ENCODE results near the gene MRFAP1L1.
"Not testable (repeated sequence)": the region's sequence is repeated elsewhere in the genome, so short reads cannot be mapped to it uniquely, and the experiment has no call there.

MRFAP1L1 gene

GRCh38 chr4:6686104-6686787 is 23.4 kb downstream of the MRFAP1L1 start:
- DNase-seq = no peak

- no peak for DNase-seq
Measured at GRCh38 chr4:6684656-6685055, 25.0 kb downstream of the MRFAP1L1 start.

- no peak for DNase-seq
Measured at GRCh38 chr4:6682862-6683590, 26.6 kb downstream of the MRFAP1L1 start.

- DNase-seq = no peak
Measured at GRCh38 chr4:6681191-6681590, 28.5 kb downstream of the MRFAP1L1 start.

GRCh38 chr4:6680372-6681034 is 29.2 kb downstream of the MRFAP1L1 start:
- no peak for DNase-seq

GRCh38 chr4:6676722-6677558 is 32.7 kb downstream of the MRFAP1L1 start:
- no peak for DNase-seq

- DNase-seq = peak; percentile 86
Measured at GRCh38 chr4:6674500-6675149, 35.0 kb downstream of the MRFAP1L1 start.

GRCh38 chr4:6673660-6674499 is 35.8 kb downstream of the MRFAP1L1 start:
- peak; percentile 95 for DNase-seq

- peak; percentile 79 for DNase-seq
Measured at GRCh38 chr4:6673191-6673659, 36.4 kb downstream of the MRFAP1L1 start.

GRCh38 chr4:6672541-6673190 is 37.0 kb downstream of the MRFAP1L1 start:
- not testable (repeated sequence) for DNase-seq

- no peak for DNase-seq
Measured at GRCh38 chr4:6672131-6672530, 37.5 kb downstream of the MRFAP1L1 start.

GRCh38 chr4:6671648-6672047 is 38.0 kb downstream of the MRFAP1L1 start:
- no peak for DNase-seq

- DNase-seq = no peak
Measured at GRCh38 chr4:6668391-6668790, 41.3 kb downstream of the MRFAP1L1 start.

- no peak for DNase-seq
Measured at GRCh38 chr4:6665320-6665654, 44.4 kb downstream of the MRFAP1L1 start.

GRCh38 chr4:6663596-6664393 is 45.9 kb downstream of the MRFAP1L1 start:
- DNase-seq = no peak

- no peak for DNase-seq
Measured at GRCh38 chr4:6662591-6662990, 47.1 kb downstream of the MRFAP1L1 start.

GRCh38 chr4:6660430-6660829 is 49.2 kb downstream of the MRFAP1L1 start:
- DNase-seq = no peak

GRCh38 chr4:6659897-6660296 is 49.8 kb downstream of the MRFAP1L1 start:
- no peak for DNase-seq

GRCh38 chr4:6658597-6659075 is 51.0 kb downstream of the MRFAP1L1 start:
- DNase-seq = peak; percentile 64

- no peak for DNase-seq
Measured at GRCh38 chr4:6658209-6658595, 51.5 kb downstream of the MRFAP1L1 start.

Data from CD4-positive, alpha-beta T cell treated with Interleukin-17A for 1 hour (primary cell).